ENCODE results near the gene MED22. TPM values are rescaled to one million over a fixed set of nuclear protein-coding genes. Genes with fewer than 3 reads are reported as not detected.
"Not testable (repeated sequence)": the region's sequence is repeated elsewhere in the genome, so short reads cannot be mapped to it uniquely, and the experiment has no call there.

Gene MED22
- total RNA-seq, 1 donor, result 27.5 TPM

GRCh38 chr9:133340256-133340655 lies 7.7 kb downstream of the MED22 start:
- DNase-seq (ENCODE audit: low read depth in 2 of 3, low spot score in 2 of 3), result peak in 2 of 3 donors; percentile 23 to 56

- DNase-seq (ENCODE audit: low read depth in 2 of 3, low spot score in 2 of 3), result no peak
These were observed 8.3 kb downstream of the MED22 start for GRCh38 chr9:133339641-133340040.

GRCh38 chr9:133335924-133336811 lies 11.8 kb downstream of the MED22 start, which contains the start of gene SURF6:
Gene SURF6, minus strand, starts transcription at chr9:133336188. Its CDS starts 56 bp downstream, at chr9:133336132.
- DNase-seq (ENCODE audit: low read depth in 2 of 3, low spot score in 2 of 3), result peak; percentile 87 to 93 (median 92)

GRCh38 chr9:133334888-133335287 lies 13.0 kb downstream of the MED22 start:
- DNase-seq (ENCODE audit: low read depth in 2 of 3, low spot score in 2 of 3), result not testable (repeated sequence)

- no peak for DNase-seq (ENCODE audit: low read depth in 2 of 3, low spot score in 2 of 3)
These were observed 13.8 kb downstream of the MED22 start for GRCh38 chr9:133334161-133334560.

- no peak for DNase-seq (ENCODE audit: low read depth in 2 of 3, low spot score in 2 of 3)
These were observed 14.4 kb downstream of the MED22 start for GRCh38 chr9:133333566-133333965.

GRCh38 chr9:133333011-133333410 lies 14.9 kb downstream of the MED22 start:
- no peak for DNase-seq (ENCODE audit: low read depth in 2 of 3, low spot score in 2 of 3)

- no peak for DNase-seq (ENCODE audit: low read depth in 2 of 3, low spot score in 2 of 3)
These were observed 15.6 kb downstream of the MED22 start for GRCh38 chr9:133332381-133332730.

GRCh38 chr9:133331641-133332380 lies 16.1 kb downstream of the MED22 start:
- no peak for DNase-seq (ENCODE audit: low read depth in 2 of 3, low spot score in 2 of 3)

- no peak for DNase-seq (ENCODE audit: low read depth in 2 of 3, low spot score in 2 of 3)
These were observed 16.7 kb downstream of the MED22 start for GRCh38 chr9:133331221-133331620.

GRCh38 chr9:133329306-133330156 lies 18.4 kb downstream of the MED22 start:
- not testable (repeated sequence) for DNase-seq (ENCODE audit: low read depth in 2 of 3, low spot score in 2 of 3)

- no peak for DNase-seq (ENCODE audit: low read depth in 2 of 3, low spot score in 2 of 3)
These were observed 20.0 kb downstream of the MED22 start for GRCh38 chr9:133327834-133328484.

GRCh38 chr9:133327021-133327420 lies 20.9 kb downstream of the MED22 start:
- DNase-seq (ENCODE audit: low read depth in 2 of 3, low spot score in 2 of 3), result not testable (repeated sequence)

GRCh38 chr9:133323991-133324703 lies 23.8 kb downstream of the MED22 start:
- DNase-seq (ENCODE audit: low read depth in 2 of 3, low spot score in 2 of 3), result no peak

GRCh38 chr9:133323211-133323610 lies 24.7 kb downstream of the MED22 start:
- no peak for DNase-seq (ENCODE audit: low read depth in 2 of 3, low spot score in 2 of 3)

GRCh38 chr9:133322701-133323100 lies 25.2 kb downstream of the MED22 start:
- no peak for DNase-seq (ENCODE audit: low read depth in 2 of 3, low spot score in 2 of 3)

GRCh38 chr9:133321411-133321935 lies 26.5 kb downstream of the MED22 start:
- DNase-seq (ENCODE audit: low read depth in 2 of 3, low spot score in 2 of 3), result no peak

- DNase-seq (ENCODE audit: low read depth in 2 of 3, low spot score in 2 of 3), result no peak
These were observed 27.5 kb downstream of the MED22 start for GRCh38 chr9:133320421-133320881.

GRCh38 chr9:133317551-133317950 lies 30.4 kb downstream of the MED22 start:
- not testable (repeated sequence) for DNase-seq (ENCODE audit: low read depth in 2 of 3, low spot score in 2 of 3)

All from hematopoietic multipotent progenitor cell (in vitro differentiated cells).